ENCODE data around the gene GPX2.

DNA sequence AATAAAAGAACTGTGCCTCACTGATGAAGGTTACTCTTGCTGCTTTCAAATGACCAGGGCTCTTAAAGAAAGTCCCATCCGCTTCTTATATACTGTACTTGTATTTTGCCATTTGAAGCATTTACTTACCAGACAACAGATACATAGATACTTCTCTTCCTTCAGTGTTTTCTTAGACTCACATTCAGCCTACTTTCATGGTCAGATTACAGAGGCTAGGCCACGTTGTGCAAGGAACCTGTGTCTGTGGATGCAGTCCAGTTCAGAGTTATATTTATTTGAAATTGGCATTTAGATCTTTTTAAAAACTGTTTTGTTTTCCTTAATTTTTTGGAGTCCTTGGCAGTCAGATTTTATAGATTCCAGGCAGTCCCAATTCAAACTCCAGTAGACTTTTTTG lies 22.1 kb downstream of the GPX2 start:
- TF ChIP-seq, protein P1, sequence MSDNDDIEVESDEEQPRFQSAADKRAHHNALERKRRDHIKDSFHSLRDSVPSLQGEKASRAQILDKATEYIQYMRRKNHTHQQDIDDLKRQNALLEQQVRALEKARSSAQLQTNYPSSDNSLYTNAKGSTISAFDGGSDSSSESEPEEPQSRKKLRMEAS (IDR thresholded peaks at IDR 0.05; ENCODE audit: insufficient read depth, insufficient read length) = no peak
- TF ChIP-seq POLR2A (IDR thresholded peaks at IDR 0.05; ENCODE audit: low read depth, low read length) (no peak), EZH2 (IDR thresholded peaks at IDR 0.05; ENCODE audit: borderline replicate concordance, low read depth, low read length, severe bottlenecking) (no peak), CTCF (IDR thresholded peaks at IDR 0.05; ENCODE audit: extremely low read depth in 1 of 2, insufficient read depth in 1 of 2, low read depth in 1 of 2, low read length in 2 of 2) (no peak), FOS (IDR thresholded peaks at IDR 0.05; ENCODE audit: borderline replicate concordance, insufficient read depth, low read length) (no peak), POLR2AphosphoS5 (IDR thresholded peaks at IDR 0.05; ENCODE audit: insufficient read depth, low read depth, low read length) (no peak), GATA2 (IDR thresholded peaks at IDR 0.05; ENCODE audit: insufficient read depth, insufficient read length, low read depth, low read length) (no peak), MYC (IDR thresholded peaks at IDR 0.05; ENCODE audit: low read depth, low read length) (no peak)
